GM12878 (cell line): ENCODE results near the gene PGAP3. TPM values are rescaled to one million over a fixed set of nuclear protein-coding genes. Genes with fewer than 3 reads are reported as not detected.

Source experiments
- CEBPB ChIP-seq, 2 experiments: fragments of 150-350 bp in 1 of 2; IDR thresholded peaks; 2 replicates each; pipeline ENCODE4 v1.6.1; 2012 to 2014; ENCODE audit warnings: low read depth in 2 of 2, low read length in 2 of 2, borderline replicate concordance in 1 of 2, inconsistent platforms in 1 of 2
- CREB1 ChIP-seq: IDR thresholded peaks from 2 replicates; pipeline ENCODE4 v1.6.1; 2012; ENCODE audit warnings: low read depth, mild to moderate bottlenecking, inconsistent platforms
- IKZF1 ChIP-seq: fragments of 450-650 bp; conservative IDR thresholded peaks from 2 replicates; pipeline ENCODE4 v1.6.1; 2017; ENCODE audit warnings: antibody characterized with exemption, mild to moderate bottlenecking
- LARP7 ChIP-seq: fragments of 450-650 bp; IDR thresholded peaks from 2 replicates; pipeline ENCODE4 v1.6.1; 2017; ENCODE audit warnings: mild to moderate bottlenecking
- NBN ChIP-seq: fragments of 450-650 bp; IDR thresholded peaks from 2 replicates; pipeline ENCODE4 v1.6.1; 2016
- REST ChIP-seq: IDR thresholded peaks from 2 replicates; pipeline ENCODE4 v1.6.1; 2012; ENCODE audit warnings: mild to moderate bottlenecking, low read depth, low read length
- TARDBP ChIP-seq: IDR thresholded peaks from 2 replicates; pipeline ENCODE4 v1.6.1; 2016; ENCODE audit warnings: borderline replicate concordance
- ZBED1 ChIP-seq: IDR thresholded peaks from 2 replicates; pipeline ENCODE4 v1.6.1; 2016; ENCODE audit warnings: borderline replicate concordance
- polyA plus RNA-seq, 11 experiments: library from polyadenylated mRNA; depleted of rRNA in 4 of 11; unstranded in 6 of 11; stranded (reverse) in 5 of 11; fragments of >200 nt; fragmentation: Nextera tagmentation in 4 of 11; fragmentation: Illumina TruSeq in 1 of 11; extraction: Ambion mirVana in 4 of 11; extraction: Trizol in 1 of 11; gene quantifications; 1 replicate in 1 of 11; 2 replicates in 10 of 11; pipeline versions ENCODE4 v1.2.1 to v1.2.3, GENCODE V29; 2011 to 2016; ENCODE audit warnings: inconsistent platforms in 2 of 11, missing spikeins in 2 of 11, low read depth in 1 of 11
- total RNA-seq, 4 experiments: library from RNA; depleted of rRNA in 3 of 4; stranded (reverse); fragments of >200 nt in 3 of 4; fragmentation: Illumina TruSeq in 1 of 4; extraction: Trizol in 1 of 4; gene quantifications; 2 replicates each; pipeline versions ENCODE4 v1.2.1 to v1.2.3, GENCODE V29; 2013 to 2021
- TF ChIP-seq, protein P1 (sequence below): fragments of 450-650 bp; IDR thresholded peaks from 2 replicates; pipeline ENCODE4 v1.6.1; 2017; ENCODE audit warnings: mild to moderate bottlenecking, moderate library complexity
- TF ChIP-seq, protein P2 (sequence below): fragments of 450-650 bp; IDR thresholded peaks from 2 replicates; pipeline ENCODE4 v1.6.1; 2018; ENCODE audit warnings: mild to moderate bottlenecking, low read depth, moderate library complexity; ENCODE audit not compliant: partially characterized antibody
- TF ChIP-seq, protein P3 (sequence below): fragments of 450-650 bp; conservative IDR thresholded peaks from 2 replicates; pipeline ENCODE4 v1.6.1; 2017; ENCODE audit warnings: mild to moderate bottlenecking, moderate library complexity

PGAP3 gene
- total and polyA plus RNA-seq, 10 of the 15 experiments (the other 5 are each of a cell fraction or from before 2014, with no cell fraction given), result 0.21 to 10.0 (median 5.3) TPM

DNA sequence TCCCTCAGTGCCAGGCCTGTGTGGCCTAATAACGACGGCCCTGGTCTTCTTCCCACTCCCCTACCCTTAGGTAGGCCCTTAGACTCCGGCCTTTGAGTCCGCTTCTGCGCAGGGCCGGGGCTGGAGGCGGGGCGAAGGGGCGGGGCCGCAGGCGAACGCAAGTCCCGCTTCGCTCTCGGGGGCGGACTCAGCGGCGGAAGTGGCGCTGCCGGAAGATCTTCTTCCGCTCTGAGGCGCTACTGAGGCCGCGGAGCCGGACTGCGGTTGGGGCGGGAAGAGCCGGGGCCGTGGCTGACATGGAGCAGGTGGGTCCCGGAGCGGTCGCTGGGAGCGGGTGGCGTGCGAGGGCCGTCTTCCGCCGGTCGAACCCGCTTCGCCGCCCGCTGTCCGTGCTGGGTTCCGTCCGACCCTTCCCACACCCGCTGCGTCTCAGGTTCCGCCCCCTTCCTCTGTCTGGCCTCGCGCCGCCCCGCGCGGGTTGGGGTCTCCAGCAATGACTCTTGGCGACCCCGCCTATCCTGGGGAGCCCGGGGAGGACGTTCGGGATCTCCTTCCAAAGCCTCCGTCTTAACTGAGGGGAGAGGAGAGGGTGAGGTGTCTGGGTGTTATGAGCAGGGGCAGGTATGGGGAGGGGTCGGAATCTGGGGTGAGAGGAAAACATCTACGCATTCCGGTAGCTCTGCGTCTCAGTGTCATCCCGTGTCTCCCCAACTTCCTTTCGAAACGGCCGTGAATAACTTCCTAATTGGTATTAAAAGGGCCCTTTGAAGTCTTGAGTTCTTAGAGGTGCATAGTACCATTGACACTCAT is 50.7 kb downstream of the PGAP3 start, which contains the start of gene STARD3 (continued):
- TF ChIP-seq, protein P1, sequence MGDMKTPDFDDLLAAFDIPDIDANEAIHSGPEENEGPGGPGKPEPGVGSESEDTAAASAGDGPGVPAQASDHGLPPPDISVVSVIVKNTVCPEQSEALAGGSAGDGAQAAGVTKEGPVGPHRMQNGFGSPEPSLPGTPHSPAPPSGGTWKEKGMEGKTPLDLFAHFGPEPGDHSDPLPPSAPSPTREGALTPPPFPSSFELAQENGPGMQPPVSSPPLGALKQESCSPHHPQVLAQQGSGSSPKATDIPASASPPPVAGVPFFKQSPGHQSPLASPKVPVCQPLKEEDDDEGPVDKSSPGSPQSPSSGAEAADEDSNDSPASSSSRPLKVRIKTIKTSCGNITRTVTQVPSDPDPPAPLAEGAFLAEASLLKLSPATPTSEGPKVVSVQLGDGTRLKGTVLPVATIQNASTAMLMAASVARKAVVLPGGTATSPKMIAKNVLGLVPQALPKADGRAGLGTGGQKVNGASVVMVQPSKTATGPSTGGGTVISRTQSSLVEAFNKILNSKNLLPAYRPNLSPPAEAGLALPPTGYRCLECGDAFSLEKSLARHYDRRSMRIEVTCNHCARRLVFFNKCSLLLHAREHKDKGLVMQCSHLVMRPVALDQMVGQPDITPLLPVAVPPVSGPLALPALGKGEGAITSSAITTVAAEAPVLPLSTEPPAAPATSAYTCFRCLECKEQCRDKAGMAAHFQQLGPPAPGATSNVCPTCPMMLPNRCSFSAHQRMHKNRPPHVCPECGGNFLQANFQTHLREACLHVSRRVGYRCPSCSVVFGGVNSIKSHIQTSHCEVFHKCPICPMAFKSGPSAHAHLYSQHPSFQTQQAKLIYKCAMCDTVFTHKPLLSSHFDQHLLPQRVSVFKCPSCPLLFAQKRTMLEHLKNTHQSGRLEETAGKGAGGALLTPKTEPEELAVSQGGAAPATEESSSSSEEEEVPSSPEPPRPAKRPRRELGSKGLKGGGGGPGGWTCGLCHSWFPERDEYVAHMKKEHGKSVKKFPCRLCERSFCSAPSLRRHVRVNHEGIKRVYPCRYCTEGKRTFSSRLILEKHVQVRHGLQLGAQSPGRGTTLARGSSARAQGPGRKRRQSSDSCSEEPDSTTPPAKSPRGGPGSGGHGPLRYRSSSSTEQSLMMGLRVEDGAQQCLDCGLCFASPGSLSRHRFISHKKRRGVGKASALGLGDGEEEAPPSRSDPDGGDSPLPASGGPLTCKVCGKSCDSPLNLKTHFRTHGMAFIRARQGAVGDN, result no peak
- 0 out of 2 replicates have a peak, but pooled peaks have one; percentile 66 for TF ChIP-seq NBN
- TF ChIP-seq REST, result 0 out of 2 replicates have a peak, but pooled peaks have one; percentile 34
- peak; percentile 64; the same call in 1 of the 2 replicates for TF ChIP-seq CREB1
- TF ChIP-seq CEBPB (IDR thresholded peaks at IDR 0.05; ENCODE audit: borderline replicate concordance in 1 of 2, low read depth in 2 of 2, low read length in 2 of 2), result no peak
- TF ChIP-seq TARDBP, result no peak
- TF ChIP-seq LARP7, result peak; percentile 83
- TF ChIP-seq, protein P2, sequence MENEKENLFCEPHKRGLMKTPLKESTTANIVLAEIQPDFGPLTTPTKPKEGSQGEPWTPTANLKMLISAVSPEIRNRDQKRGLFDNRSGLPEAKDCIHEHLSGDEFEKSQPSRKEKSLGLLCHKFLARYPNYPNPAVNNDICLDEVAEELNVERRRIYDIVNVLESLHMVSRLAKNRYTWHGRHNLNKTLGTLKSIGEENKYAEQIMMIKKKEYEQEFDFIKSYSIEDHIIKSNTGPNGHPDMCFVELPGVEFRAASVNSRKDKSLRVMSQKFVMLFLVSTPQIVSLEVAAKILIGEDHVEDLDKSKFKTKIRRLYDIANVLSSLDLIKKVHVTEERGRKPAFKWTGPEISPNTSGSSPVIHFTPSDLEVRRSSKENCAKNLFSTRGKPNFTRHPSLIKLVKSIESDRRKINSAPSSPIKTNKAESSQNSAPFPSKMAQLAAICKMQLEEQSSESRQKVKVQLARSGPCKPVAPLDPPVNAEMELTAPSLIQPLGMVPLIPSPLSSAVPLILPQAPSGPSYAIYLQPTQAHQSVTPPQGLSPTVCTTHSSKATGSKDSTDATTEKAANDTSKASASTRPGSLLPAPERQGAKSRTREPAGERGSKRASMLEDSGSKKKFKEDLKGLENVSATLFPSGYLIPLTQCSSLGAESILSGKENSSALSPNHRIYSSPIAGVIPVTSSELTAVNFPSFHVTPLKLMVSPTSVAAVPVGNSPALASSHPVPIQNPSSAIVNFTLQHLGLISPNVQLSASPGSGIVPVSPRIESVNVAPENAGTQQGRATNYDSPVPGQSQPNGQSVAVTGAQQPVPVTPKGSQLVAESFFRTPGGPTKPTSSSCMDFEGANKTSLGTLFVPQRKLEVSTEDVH, result no peak
- TF ChIP-seq, protein P3, sequence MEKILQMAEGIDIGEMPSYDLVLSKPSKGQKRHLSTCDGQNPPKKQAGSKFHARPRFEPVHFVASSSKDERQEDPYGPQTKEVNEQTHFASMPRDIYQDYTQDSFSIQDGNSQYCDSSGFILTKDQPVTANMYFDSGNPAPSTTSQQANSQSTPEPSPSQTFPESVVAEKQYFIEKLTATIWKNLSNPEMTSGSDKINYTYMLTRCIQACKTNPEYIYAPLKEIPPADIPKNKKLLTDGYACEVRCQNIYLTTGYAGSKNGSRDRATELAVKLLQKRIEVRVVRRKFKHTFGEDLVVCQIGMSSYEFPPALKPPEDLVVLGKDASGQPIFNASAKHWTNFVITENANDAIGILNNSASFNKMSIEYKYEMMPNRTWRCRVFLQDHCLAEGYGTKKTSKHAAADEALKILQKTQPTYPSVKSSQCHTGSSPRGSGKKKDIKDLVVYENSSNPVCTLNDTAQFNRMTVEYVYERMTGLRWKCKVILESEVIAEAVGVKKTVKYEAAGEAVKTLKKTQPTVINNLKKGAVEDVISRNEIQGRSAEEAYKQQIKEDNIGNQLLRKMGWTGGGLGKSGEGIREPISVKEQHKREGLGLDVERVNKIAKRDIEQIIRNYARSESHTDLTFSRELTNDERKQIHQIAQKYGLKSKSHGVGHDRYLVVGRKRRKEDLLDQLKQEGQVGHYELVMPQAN, result peak; percentile 89
- TF ChIP-seq IKZF1, result peak; percentile 89
- TF ChIP-seq ZBED1, result no peak
